ENCODE measurements around the gene MSLN. TPM values are rescaled to one million over a fixed set of nuclear protein-coding genes. Genes with fewer than 3 reads are reported as not detected.
A peak's percentile ranks its signal among the peaks of the same experiment; 100 is the strongest.

The MSLN gene
- total RNA-seq, 1 donor from 2014 or later = 1.9 TPM

DNA sequence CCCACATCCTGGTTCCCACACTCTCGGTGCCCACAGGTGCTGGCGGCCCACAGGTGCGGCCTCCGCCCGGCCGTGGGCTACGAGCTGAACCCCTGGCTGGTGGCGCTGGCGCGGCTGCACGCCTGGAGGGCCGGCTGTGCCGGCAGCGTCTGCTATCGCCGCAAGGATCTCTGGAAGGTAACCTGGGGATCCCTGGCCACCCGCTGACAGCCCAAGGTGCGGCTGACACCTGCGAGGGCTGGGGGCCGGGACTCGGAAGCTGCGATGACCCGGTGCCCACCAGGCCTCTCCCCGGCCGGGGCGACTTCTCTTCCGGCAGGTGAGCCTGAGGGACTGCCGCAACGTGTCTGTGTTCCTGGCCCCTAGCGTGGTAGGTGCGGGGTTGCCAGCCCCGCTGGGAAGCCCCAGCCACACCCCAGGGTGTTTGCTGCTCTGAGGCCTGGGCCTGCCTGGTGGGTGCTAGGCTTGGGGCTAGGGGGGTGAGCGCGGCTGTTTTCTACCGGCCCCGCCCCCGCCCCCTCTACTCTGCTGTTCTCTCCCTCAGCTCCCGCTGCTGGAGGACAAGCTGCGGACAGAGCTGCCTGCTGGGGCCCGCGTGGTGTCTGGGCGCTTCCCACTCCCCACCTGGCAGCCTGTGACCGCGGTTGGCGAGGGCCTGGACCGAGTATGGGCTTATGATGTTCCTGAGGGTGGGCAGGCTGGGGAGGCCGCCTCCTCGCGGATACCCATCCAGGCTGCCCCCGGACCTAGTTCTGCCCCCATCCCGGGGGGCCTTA is 38.6 kb upstream of the MSLN start:
- no peak for ATAC-seq
- intact Hi-C loops (cut with DNase I) = loop anchor here (5.0 kb wide), 1 partner anchor 35 kb away; no protein-coding TSS in a partner anchor
- no peak for DNase-seq (ENCODE audit: missing footprints)

DNA sequence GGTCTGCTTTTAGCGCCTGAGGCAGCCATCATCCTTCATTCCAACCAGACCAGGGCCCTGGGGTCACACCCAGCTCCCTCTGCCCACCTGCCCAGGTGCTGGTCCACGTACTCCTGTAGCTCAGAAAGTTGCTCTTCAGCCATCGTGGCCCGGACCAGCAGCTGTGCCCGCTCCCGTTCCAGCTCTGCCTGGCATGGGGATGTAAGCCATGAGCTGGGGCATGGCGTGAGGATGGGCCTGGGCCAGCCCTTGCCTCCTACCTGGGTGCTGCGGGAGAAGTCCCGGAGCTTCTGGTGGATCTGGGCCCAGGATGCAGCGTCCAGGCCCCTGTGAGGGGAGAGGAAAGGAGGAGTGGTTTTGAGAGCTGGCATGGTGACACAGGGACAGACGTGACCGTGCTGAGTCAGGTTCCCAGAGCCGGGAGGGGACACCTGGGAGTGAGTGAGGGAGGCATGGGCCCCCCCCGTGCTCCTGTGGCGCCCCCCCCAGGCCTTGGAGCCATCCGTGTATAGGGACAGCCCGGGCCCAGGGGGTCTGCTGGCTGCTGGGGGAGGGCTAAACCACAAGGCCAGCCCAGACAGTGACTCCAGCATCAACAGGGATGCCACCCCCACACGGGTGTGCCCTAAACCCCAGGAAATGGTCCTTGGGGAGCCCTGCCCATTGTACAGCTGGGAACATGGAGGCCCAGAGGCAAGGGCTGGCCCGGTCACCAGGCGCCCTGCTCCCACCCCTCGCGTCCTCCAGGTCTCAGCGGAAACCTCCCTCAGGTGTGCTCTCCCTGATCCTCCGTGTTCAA is 37.5 kb upstream of the MSLN start:
- intact Hi-C loops (cut with DNase I) = loop anchor here (5.0 kb wide), 1 partner anchor 36 kb away; no protein-coding TSS in a partner anchor
- DNase-seq (ENCODE audit: missing footprints) (no peak), ATAC-seq (no peak)

DNA sequence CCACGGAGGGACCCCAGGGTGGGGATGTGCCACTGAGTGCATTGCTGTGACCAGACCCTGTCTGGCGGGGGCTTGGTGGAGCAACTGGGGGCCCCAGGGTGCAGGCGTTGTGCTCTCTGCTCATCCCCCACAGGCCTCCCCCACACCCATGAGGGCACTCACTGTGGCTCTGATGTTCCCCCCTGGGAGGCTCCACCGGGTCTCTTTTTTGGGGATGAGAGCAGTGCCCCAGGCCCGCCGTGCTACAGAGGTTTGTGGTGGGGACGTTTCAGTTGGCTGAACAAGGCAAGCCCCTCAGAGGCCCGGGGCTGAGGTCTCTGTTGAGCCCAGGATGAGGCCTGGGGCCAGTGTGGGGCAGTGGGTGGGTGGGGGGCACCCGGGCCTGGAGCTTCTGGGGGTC is 36.8 kb upstream of the MSLN start:
- ATAC-seq (no peak), DNase-seq (ENCODE audit: missing footprints) (no peak)
- intact Hi-C loops (cut with DNase I) = loop anchor here (5.0 kb wide), 1 partner anchor 36 kb away; no protein-coding TSS in a partner anchor

DNA sequence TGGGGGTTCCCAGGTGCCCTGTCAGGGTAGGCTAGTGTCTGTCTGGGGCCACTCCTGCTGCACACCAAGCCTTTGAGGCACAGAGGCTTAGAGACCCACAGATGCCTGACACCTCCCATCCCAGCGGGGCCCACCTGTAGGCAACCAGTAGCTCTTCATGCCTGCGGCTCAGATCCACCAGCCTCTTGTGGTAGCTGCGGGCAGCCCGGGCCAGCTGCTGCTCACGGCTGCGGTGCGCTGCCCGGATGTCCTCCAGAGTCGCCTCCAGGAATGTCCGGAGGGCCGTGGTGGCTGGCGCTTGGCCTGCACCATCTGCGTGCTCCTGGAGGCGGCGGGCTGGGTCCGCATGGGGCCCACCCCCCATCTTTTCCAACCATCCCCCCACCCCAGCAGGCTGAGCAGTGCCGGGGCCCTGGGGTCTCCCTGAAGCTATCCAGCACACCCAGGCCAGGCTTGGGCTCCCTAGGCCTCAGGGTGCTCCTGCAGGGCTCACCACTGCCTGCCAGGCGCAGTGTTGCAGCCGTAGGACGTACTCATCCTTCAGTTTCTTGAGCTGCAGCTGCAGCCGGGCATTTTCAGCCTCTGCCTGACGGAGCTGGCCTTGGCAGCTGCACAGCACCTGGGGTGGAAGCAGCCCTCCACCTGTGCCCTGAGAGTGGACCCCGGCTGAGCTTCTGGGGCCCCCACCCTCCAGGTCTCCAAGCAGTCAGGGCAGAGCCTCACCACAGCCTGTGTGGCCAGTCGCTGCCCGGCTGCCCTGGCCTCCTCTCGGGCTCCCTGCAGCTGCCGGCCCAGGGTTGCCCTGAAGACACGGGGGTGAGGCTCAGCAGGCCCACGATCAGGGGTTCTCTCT is 36.1 kb upstream of the MSLN start:
- ATAC-seq (no peak), DNase-seq (ENCODE audit: missing footprints) (no peak)
- intact Hi-C loops (cut with DNase I) = loop anchor here (5.0 kb wide), 1 partner anchor 37 kb away; no protein-coding TSS in a partner anchor

DNA sequence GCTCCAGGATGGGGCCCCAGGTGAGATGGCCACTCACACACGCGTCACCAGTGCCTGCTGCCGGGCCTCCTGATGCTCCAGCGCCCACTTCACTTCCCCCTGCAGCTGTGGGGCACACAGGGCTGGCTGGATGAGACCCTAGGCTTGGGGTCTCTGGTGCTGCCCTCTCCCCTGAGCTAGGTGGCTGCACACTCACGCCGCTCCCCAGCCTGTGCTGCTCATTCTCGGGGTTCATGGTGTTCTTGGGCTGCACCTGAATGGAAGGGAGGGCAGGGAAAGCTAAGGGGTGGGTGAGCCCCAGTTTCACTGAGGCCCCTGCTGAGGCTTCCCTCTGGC is 35.5 kb upstream of the MSLN start:
- no peak for DNase-seq (ENCODE audit: missing footprints)
- ATAC-seq = no peak
- intact Hi-C loops (cut with DNase I) = no loop called here

DNA sequence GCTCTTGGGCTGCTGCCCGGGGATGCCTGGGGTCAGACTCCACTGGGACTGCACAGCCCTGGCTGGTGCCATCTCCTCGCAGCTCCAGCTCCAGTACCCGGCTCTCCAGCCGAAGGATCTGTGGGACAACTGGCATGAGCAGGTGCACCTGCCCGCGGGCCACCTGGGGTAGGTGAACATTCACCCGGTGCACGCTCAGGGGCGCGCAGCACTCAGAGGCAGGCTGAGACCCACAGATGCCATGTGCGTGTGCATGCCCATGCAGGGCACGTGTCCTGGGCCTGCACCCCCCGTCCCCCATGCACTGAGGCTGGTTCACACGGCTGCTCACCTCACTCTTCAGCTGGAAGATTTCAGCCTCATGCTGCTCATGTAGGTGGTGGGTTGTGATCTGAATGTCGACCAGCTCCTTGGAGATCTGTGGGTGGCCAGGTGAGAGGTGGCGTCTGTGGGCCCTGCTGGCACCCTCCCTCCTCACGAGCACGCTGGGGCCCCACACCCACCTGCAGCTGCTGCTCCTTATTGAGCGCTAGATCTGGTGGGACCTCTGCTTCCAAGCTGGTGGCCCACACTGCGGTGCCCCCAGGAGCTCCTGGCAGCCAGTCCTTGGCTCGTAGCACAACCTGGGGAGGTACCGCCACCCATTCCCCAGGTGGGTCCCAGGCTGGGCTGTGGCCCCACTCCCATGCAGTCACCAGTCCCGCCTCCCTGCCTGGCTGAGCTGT is 34.9 kb upstream of the MSLN start:
- intact Hi-C loops (cut with DNase I) = no loop called here
- DNase-seq (ENCODE audit: missing footprints) (no peak), ATAC-seq (no peak)

DNA sequence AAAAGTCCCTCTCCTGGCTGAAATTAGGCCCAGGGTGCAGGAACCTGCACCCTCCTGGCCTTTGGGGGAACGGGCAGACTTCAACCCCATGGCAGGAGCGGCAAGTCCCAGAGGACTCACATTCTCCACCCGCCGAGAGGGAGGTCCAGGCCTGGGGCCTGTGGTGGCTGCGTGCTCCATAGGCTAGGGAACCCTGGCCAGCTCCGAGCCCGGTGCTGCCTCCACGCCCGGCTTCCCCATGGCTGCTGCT is 34.4 kb upstream of the MSLN start:
- DNase-seq (ENCODE audit: missing footprints) = no peak
- intact Hi-C loops (cut with DNase I) = no loop called here

DNA sequence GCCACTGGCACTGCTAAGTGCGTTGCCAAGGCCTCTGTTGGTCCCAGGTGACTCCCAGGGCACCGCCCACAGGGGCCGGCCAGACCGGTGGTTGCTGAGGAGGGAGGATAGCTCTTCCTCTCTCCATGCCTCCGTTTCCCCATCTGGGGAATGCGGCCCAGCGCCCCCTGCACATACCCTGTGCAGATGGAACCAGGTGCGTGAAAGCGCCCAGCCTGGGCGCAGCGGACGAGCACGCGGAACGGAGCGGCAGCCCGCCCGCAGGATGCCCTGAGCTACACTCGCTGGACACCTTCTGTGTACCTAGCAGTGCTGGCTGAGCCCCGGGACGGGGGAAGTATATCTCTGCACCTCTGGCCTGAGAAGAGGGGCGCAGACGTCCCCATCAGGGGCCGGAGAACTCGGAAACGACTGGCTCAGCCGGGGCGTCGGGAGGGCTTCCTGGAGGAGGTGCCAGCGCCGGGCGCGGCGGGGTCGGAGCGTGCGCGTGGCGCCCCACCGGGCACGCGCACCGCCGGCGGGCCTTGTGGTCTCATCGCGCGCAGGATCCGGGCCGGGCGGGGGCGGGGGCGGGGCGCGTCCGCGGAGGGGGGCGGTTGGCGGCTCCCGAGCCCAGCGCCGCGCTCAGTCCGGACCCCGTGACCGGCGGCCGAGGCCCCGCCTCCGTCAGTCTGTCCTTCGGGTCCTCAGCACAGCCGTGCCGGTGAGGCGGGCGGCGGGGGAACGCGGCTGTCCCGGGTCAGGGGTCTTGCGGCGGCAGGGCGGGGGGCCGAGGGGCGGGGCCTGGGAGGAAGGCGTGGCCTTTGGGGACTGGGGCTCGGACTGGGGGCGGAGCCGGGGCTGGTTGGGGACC is 33.9 kb upstream of the MSLN start, which contains the start of the genes CCDC78 and HAGHL:
CCDC78 (minus strand) TSS at position 6 of the 853 bp plus-strand sequence. CDS start 76 bp downstream, outside the sequence.
HAGHL (plus strand) TSS at position 669 of the 853 bp plus-strand sequence. CDS start 404 bp downstream, outside the sequence.
- intact Hi-C loops (cut with DNase I) = no loop called here
- no peak for DNase-seq (ENCODE audit: missing footprints)
- peak; percentile 45 for ATAC-seq

More for the DNA sequence above, 34.4 kb upstream of the MSLN start:
- no peak for ATAC-seq

DNA sequence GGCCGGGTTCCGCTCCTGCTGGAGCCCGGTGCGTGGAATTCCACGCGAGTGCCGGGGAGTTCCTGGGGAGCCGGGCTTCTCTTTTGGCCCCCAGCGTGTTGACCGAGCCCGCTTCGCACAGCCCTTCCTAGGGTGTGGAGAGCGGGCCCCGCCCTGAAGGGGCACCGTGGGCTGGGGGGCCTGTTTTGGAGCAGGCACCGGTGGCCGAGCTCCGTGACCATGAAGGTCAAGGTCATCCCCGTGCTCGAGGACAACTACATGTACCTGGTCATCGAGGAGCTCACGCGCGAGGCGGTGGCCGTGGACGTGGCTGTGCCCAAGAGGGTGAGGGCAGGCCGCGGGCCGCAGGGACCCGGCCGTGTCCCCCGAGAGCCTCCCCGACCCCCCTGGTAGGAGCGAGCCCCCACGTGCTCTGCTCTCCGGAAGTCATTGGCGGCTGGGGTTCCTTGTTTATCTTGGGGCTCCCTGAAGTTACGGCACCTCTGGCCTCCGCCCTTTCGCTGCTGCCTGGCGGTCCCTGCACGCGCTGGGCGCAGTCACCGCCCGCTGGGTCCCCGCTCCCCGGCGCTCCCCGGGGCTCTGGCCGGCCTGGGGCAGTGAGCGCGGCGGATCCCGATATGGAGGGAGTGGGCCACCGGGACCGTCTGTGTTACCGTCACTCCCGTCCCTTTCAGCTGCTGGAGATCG is 33.1 kb upstream of the MSLN start:
- ATAC-seq (no peak), DNase-seq (ENCODE audit: missing footprints) (no peak)
- intact Hi-C loops (cut with DNase I) = no loop called here

DNA sequence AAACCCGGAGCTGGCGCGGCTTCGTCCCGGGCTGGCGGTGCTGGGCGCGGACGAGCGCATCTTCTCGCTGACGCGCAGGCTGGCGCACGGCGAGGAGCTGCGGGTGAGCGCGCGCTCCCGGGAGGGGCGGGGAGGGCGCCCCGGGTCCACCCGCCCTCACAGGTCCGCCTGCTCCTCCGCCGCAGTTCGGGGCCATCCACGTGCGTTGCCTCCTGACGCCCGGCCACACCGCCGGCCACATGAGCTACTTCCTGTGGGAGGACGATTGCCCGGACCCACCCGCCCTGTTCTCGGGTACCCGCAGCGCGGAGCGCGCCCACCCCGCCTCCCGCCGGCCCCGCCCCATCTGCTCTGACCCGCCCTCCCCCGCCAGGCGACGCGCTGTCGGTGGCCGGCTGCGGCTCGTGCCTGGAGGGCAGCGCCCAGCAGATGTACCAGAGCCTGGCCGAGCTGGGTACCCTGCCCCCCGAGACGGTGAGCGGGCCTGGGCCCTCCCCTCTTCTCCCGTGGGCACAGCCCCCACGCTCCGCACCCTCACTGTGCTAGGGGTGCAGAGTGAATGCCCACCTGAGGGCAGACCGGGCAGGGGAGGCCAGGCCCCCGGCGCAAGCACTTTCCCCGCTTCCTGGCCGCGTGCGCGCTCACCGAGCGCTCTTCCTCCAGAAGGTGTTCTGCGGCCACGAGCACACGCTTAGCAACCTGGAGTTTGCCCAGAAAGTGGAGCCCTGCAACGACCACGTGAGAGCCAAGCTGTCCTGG is 32.2 kb upstream of the MSLN start:
- ATAC-seq (peak; percentile 25), DNase-seq (ENCODE audit: missing footprints) (no peak)

DNA sequence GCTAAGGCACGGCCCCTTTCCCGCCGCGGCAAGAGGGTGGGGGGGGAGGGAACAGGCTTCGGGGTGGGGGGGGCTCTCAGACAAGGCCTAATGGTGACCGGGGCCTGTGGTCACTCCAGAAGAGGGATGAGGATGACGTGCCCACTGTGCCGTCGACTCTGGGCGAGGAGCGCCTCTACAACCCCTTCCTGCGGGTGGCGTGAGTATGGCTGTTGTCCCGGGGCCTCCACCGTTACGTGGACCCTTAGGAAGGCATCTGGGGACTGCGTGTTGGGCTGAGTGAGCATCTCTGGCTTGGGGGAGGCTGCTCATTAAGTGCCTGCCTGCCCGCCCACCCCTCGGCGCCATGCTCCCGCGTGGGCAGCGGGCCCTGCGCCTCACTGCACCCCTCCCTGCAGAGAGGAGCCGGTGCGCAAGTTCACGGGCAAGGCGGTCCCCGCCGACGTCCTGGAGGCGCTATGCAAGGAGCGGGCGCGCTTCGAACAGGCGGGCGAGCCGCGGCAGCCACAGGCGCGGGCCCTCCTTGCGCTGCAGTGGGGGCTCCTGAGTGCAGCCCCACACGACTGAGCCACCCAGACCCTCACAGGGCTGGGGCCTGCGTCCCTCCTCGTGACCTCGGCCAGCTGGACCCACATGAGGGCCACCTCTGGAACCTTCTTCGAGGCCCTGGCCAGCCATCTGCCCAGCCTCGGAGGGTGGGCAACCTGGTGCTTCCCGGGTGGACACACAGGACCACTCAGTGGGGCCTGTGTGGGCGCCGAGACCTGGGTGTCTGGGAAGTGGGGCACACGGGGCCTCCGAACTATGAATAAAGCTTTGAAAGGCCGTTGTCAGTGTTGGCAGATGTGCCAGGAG is 31.4 kb upstream of the MSLN start:
- ATAC-seq (no peak), DNase-seq (ENCODE audit: missing footprints) (no peak)
- intact Hi-C loops (cut with DNase I) = no loop called here

More for the DNA sequence above, 32.2 kb upstream of the MSLN start:
- intact Hi-C loops (cut with DNase I) = no loop called here

DNA sequence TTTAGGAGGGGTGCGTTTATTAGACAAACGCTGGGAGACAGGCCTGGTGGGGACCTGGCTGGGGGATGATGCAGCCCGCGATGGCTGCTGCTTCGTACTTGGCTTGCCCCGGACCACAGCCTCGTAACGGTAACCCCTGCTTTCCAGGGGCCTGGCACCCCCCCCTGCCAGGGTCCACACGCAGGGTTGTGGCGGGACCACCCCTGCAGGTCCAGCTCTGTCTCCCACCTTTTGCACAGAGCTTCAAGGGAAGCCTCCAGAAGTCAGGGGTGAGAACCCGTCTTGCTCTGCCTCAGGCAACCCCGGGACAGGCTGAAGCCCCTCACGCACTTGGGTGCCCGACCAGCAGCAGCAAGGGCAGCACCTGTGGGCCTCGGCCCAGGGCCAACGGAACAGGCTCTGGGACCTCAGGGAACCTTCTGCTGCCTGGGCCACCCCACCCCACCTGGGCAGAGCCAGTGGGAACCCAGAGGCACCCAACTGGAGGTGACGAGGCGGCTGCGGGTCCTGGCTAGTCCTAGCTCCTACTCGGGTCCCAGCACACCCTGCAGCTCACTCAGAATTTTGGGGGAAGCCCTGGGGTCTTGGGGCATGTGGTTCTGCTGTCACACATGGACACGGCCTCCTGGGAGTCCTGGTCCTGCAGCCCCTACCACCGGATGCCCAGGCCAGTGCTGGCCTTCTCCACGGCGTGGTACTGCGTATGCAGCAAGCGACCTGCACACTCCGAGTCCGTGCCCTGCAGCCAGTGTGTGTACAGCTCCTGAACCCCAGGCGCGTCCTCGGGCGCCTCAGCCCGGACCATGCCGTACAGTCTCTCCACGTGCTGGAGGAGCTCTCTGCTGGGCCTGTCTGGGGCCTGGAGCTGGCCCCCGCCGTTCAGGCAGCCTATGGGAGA is 30.5 kb upstream of the MSLN start:
- intact Hi-C loops (cut with DNase I) = no loop called here
- ATAC-seq = no peak
- no peak for DNase-seq (ENCODE audit: missing footprints)

DNA sequence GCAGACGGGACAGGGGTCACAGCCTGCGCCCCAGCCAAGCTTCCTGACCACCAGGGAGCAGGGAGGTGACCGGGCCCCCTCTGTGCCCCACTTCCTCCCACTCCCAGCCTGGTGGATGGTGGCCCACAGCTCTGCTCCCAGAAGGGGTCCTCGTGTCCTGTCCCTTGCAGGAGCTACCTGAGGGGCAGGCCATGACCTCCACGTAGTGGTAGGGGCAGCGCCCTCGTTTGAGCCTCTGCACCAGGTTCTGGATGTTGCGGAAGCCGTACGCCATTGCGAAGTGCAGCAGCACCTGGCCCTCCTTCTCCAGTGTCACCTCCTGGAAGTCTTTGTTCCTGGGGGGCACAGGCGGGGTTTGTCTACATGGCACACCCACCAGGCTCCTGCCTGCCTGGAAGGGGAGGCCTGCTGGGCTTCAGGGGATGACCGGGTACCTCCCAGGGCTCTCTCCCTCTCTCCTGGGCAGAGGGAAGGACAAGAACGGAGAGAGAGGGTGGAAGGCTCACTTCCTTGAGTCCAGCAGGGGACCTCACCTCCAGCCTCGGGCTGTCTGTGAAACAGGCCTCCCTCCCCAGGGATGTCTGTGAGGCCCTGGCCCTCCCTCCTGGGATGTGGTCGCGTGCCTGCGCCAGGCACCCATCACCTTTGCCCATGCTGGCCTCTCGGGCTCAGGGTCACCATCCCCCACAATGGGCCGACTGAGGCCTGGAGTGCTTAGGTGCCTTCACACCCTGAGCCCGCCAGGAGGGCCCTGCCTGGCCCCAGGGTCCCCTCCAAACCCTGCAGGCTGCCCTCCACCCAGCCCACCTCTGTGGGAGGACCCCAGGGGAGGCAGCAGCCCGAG is 29.6 kb upstream of the MSLN start:
- no peak for DNase-seq (ENCODE audit: missing footprints)
- intact Hi-C loops (cut with DNase I) = no loop called here
- no peak for ATAC-seq

DNA sequence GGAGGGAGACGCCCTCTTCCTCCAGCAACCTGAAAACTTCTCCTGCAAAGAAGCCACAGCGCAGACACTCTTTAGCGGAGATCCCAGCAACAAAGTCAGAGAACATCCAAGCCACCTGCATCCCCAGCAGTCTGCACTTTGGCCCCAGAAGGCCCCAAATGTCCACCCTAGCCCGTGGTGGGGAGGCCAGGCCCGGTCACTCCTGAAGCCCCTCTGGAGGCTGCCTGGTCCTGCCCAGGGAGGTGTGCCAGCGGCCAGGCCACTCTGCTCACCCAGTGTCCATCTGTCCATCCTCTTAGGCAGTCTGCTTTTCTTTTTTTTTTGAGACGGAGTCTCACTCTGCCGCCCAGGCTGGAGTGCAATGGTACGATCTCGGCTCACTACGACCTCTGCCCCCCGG is 28.2 kb upstream of the MSLN start:
- ATAC-seq = no peak
- peak; percentile 45 for DNase-seq (ENCODE audit: missing footprints)
- intact Hi-C loops (cut with DNase I) = no loop called here

All from Right ventricle myocardium inferior (tissue), 1 donor.